ENCODE data around the gene TMEM123. TPM values are rescaled to one million over a fixed set of nuclear protein-coding genes. Genes with fewer than 3 reads are reported as not detected.

TMEM123 gene
- total RNA-seq, 1 donor from 2014 or later: 70.2 TPM

GRCh38 chr11:102390667-102391465 is 61.7 kb downstream of the TMEM123 start:
- Histone ChIP-seq H3K27ac (replicated peaks) (no peak overlapping the region), H3K36me3 (peaks cover 77% of the 10 kb centered on the region), H3K9me3 (replicated peaks) (no peaks in the 10 kb centered on the region), H3K4me3 (no peak overlapping the region), H3K27me3 (ENCODE audit: low read depth) (no peaks in the 10 kb centered on the region), H3K4me1 (peaks cover 8% of the 10 kb centered on the region)
- TF ChIP-seq CTCF (IDR thresholded peaks at IDR 0.05; ENCODE audit: borderline replicate concordance): peak; percentile 90
- intact Hi-C loops (cut with micrococcal nuclease): no loop called here
- peak; percentile 43 for DNase-seq

- TF ChIP-seq CTCF (IDR thresholded peaks at IDR 0.05; ENCODE audit: borderline replicate concordance): no peak
- Histone ChIP-seq H3K4me3 (no peak overlapping the region), H3K27ac (replicated peaks) (no peak overlapping the region), H3K36me3 (peaks cover 78% of the 10 kb centered on the region), H3K9me3 (replicated peaks) (no peaks in the 10 kb centered on the region), H3K27me3 (ENCODE audit: low read depth) (no peaks in the 10 kb centered on the region), H3K4me1 (peaks cover 22% of the 10 kb centered on the region)
- DNase-seq: no peak
- intact Hi-C loops (cut with micrococcal nuclease): no loop called here
These were observed 63.3 kb downstream of the TMEM123 start for GRCh38 chr11:102389253-102389652.

GRCh38 chr11:102387043-102387781 is 65.4 kb downstream of the TMEM123 start:
- Histone ChIP-seq H3K36me3 (peaks cover 60% of the 10 kb centered on the region), H3K27me3 (ENCODE audit: low read depth) (no peaks in the 10 kb centered on the region), H3K4me3 (no peak overlapping the region), H3K27ac (replicated peaks) (no peak overlapping the region), H3K4me1 (peaks cover 40% of the 10 kb centered on the region), H3K9me3 (replicated peaks) (no peaks in the 10 kb centered on the region)
- intact Hi-C loops (cut with micrococcal nuclease): no loop called here
- DNase-seq: no peak
- TF ChIP-seq CTCF (IDR thresholded peaks at IDR 0.05; ENCODE audit: borderline replicate concordance): no peak

GRCh38 chr11:102386136-102386734 is 66.3 kb downstream of the TMEM123 start:
- Histone ChIP-seq H3K9me3 (replicated peaks) (no peaks in the 10 kb centered on the region), H3K27ac (replicated peaks) (no peak overlapping the region), H3K4me3 (no peak overlapping the region), H3K4me1 (peaks cover 42% of the 10 kb centered on the region), H3K36me3 (peaks cover 58% of the 10 kb centered on the region), H3K27me3 (ENCODE audit: low read depth) (no peaks in the 10 kb centered on the region)
- no peak for DNase-seq
- no peak for TF ChIP-seq CTCF (IDR thresholded peaks at IDR 0.05; ENCODE audit: borderline replicate concordance)
- intact Hi-C loops (cut with micrococcal nuclease): no loop called here

- Histone ChIP-seq H3K4me1 (peaks cover 38% of the 10 kb centered on the region), H3K4me3 (no peak overlapping the region), H3K36me3 (peaks cover 61% of the 10 kb centered on the region), H3K27ac (replicated peaks) (peak overlapping the region; percentile 75), H3K9me3 (replicated peaks) (no peaks in the 10 kb centered on the region), H3K27me3 (ENCODE audit: low read depth) (no peaks in the 10 kb centered on the region)
- intact Hi-C loops (cut with micrococcal nuclease): no loop called here
- DNase-seq: no peak
- TF ChIP-seq CTCF (IDR thresholded peaks at IDR 0.05; ENCODE audit: borderline replicate concordance): no peak
These were observed 67.2 kb downstream of the TMEM123 start for GRCh38 chr11:102385085-102386007.
